Measurements from ENCODE around the gene DENND2D. TPM values are rescaled to one million over a fixed set of nuclear protein-coding genes. Genes with fewer than 3 reads are reported as not detected.
A peak's percentile ranks its signal among the peaks of the same experiment; 100 is the strongest.

DENND2D gene
- total RNA-seq, 2 donors from 2014 or later = 0.89 to 2.6 TPM

DNA sequence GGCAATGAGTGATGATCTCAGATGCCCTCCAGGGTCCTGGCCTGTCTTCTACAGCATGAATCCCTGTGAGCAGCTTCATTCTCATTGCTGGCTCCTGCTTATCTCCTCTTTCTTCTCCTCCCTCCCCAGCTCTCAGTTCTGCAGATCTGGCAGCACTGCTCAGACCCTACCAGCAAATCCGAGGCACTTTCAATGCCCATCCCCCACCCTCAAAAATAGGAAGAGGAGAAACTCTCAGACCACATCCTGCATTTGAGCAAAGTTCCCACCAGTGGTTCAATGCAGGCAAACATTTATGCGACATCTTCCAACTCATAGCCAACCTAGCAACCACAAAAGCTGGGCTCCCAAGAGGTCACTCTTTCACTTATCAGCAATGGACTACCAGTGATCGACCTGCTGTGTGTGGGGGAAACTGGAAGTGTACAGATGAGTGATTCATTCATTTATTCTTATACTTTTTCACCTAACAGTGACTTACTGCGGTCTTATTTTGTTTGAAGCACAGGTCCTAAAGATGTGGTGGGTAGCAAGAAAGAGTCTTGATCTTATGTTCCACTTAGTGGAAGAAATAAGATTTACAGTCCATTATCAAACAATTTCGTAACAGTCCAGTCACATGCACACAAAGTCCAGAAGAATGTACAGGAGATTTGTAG, 21.3 kb upstream of the DENND2D start:
- no peak overlapping the region for H3K4me3 ChIP-seq (ENCODE audit: low read length)
- TF ChIP-seq, protein P1, sequence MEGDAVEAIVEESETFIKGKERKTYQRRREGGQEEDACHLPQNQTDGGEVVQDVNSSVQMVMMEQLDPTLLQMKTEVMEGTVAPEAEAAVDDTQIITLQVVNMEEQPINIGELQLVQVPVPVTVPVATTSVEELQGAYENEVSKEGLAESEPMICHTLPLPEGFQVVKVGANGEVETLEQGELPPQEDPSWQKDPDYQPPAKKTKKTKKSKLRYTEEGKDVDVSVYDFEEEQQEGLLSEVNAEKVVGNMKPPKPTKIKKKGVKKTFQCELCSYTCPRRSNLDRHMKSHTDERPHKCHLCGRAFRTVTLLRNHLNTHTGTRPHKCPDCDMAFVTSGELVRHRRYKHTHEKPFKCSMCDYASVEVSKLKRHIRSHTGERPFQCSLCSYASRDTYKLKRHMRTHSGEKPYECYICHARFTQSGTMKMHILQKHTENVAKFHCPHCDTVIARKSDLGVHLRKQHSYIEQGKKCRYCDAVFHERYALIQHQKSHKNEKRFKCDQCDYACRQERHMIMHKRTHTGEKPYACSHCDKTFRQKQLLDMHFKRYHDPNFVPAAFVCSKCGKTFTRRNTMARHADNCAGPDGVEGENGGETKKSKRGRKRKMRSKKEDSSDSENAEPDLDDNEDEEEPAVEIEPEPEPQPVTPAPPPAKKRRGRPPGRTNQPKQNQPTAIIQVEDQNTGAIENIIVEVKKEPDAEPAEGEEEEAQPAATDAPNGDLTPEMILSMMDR (conservative IDR thresholded peaks at IDR 0.05) = no peak
- no peak overlapping the region for H3K9ac ChIP-seq (ENCODE audit: extremely low read depth, low read length, poor library complexity, severe bottlenecking)
- Mint-ChIP-seq H3K4me1 (peaks cover 47% of the 10 kb centered on the region), H3K27ac (peak overlapping the region; percentile 7), H3K27me3 (ENCODE audit: insufficient read depth) (no peaks in the 10 kb centered on the region), H3K4me3 (no peak overlapping the region), H3K9me3 (no peaks in the 10 kb centered on the region), H3K36me3 (ENCODE audit: low read depth) (no peaks in the 10 kb centered on the region)
- H3K27ac ChIP-seq (ENCODE audit: low read depth, low read length) = no peak overlapping the region
- peaks cover 9% of the 10 kb centered on the region for H3K4me1 ChIP-seq (ENCODE audit: control insufficient read depth, insufficient read depth, low read length)
- no peaks in the 10 kb centered on the region for H3K27me3 ChIP-seq (ENCODE audit: control insufficient read depth, insufficient read depth, low read length, poor library complexity, severe bottlenecking)
- no peak for DNase-seq
- no peaks in the 10 kb centered on the region for H3K9me3 ChIP-seq (ENCODE audit: control insufficient read depth, low read length)
- no peaks in the 10 kb centered on the region for H3K36me3 ChIP-seq (ENCODE audit: control insufficient read depth, insufficient read depth, low read length)
- WGBS, 2 experiments (ENCODE audit: insufficient coverage in 1 of 2, insufficient read length in 1 of 2) = 40 to 85% methylated on average over 1 to 3 of the region's 5 CpGs

GRCh38 chr1:111221276-111221632, 20.8 kb upstream of the DENND2D start:
- no peak overlapping the region for H3K4me3 Mint-ChIP-seq
- H3K27ac Mint-ChIP-seq = peak overlapping the region; percentile 7
- TF ChIP-seq, protein P1 (conservative IDR thresholded peaks at IDR 0.05) = no peak

GRCh38 chr1:111220302-111220890, 19.9 kb upstream of the DENND2D start:
- TF ChIP-seq, protein P1 (conservative IDR thresholded peaks at IDR 0.05) = no peak
- 87 to 90% methylated on average over 5 to 6 of the region's 6 CpGs for WGBS, 2 experiments (ENCODE audit: insufficient coverage in 1 of 2, insufficient read length in 1 of 2)
- H3K27ac ChIP-seq (ENCODE audit: low read depth, low read length) = peak overlapping the region; percentile 78

More at GRCh38 chr1:111221276-111221632, 20.8 kb upstream of the DENND2D start:
- Histone ChIP-seq H3K36me3 (ENCODE audit: control insufficient read depth, insufficient read depth, low read length) (no peaks in the 10 kb centered on the region), H3K27ac (ENCODE audit: low read depth, low read length) (no peak overlapping the region), H3K9me3 (ENCODE audit: control insufficient read depth, low read length) (no peaks in the 10 kb centered on the region), H3K4me3 (ENCODE audit: low read length) (no peak overlapping the region), H3K4me1 (ENCODE audit: control insufficient read depth, insufficient read depth, low read length) (peaks cover 9% of the 10 kb centered on the region), H3K27me3 (ENCODE audit: control insufficient read depth, insufficient read depth, low read length, poor library complexity, severe bottlenecking) (no peaks in the 10 kb centered on the region), H3K9ac (ENCODE audit: extremely low read depth, low read length, poor library complexity, severe bottlenecking) (no peak overlapping the region)
- DNase-seq = no peak
- peaks cover 52% of the 10 kb centered on the region for H3K4me1 Mint-ChIP-seq
- H3K36me3 Mint-ChIP-seq (ENCODE audit: low read depth) = no peaks in the 10 kb centered on the region
- H3K9me3 Mint-ChIP-seq = no peaks in the 10 kb centered on the region
- no peaks in the 10 kb centered on the region for H3K27me3 Mint-ChIP-seq (ENCODE audit: insufficient read depth)
- WGBS, 2 experiments (ENCODE audit: insufficient coverage in 1 of 2, insufficient read length in 1 of 2) = 89% methylated on average over 2 of the region's 2 CpGs; no CpG with 5 or more reads in 1 of the 2 experiments

More at GRCh38 chr1:111220302-111220890, 19.9 kb upstream of the DENND2D start:
- Histone ChIP-seq H3K9me3 (ENCODE audit: control insufficient read depth, low read length) (no peaks in the 10 kb centered on the region), H3K4me3 (ENCODE audit: low read length) (no peak overlapping the region), H3K4me1 (ENCODE audit: control insufficient read depth, insufficient read depth, low read length) (peaks cover 9% of the 10 kb centered on the region), H3K36me3 (ENCODE audit: control insufficient read depth, insufficient read depth, low read length) (no peaks in the 10 kb centered on the region), H3K9ac (ENCODE audit: extremely low read depth, low read length, poor library complexity, severe bottlenecking) (no peak overlapping the region), H3K27me3 (ENCODE audit: control insufficient read depth, insufficient read depth, low read length, poor library complexity, severe bottlenecking) (no peaks in the 10 kb centered on the region)
- peak overlapping the region; percentile 86 for H3K27ac Mint-ChIP-seq
- no peak overlapping the region for H3K4me3 Mint-ChIP-seq
- H3K27me3 Mint-ChIP-seq (ENCODE audit: insufficient read depth) = no peaks in the 10 kb centered on the region
- H3K9me3 Mint-ChIP-seq = no peaks in the 10 kb centered on the region
- no peak for DNase-seq
- H3K36me3 Mint-ChIP-seq (ENCODE audit: low read depth) = no peaks in the 10 kb centered on the region
- peaks cover 57% of the 10 kb centered on the region for H3K4me1 Mint-ChIP-seq

All from endodermal cell (in vitro differentiated cells).